SK-N-SH (cell line): ENCODE data around the gene TFG. TPM values are rescaled to one million over a fixed set of nuclear protein-coding genes. Genes with fewer than 3 reads are reported as not detected.

Source experiments
- CTCF ChIA-PET: fragments of 300-600, 350-600 bp; formaldehyde crosslinking; extraction: SDS; loops from one replicate; lab custom pipeline; 2021; lab: Yijun Ruan, JAX
- POLR2A ChIA-PET: fragments of 350-600 bp; sonication (Branson Sonifier 250); formaldehyde crosslinking; extraction: SDS; loops from one replicate; lab custom pipeline; 2020; ENCODE audit warnings: antibody characterized with exemption, inconsistent platforms; lab: Yijun Ruan, JAX
- DNase-seq: peaks from one replicate; pipeline ENCODE4 v3.0.0; 2012
- H2AFZ ChIP-seq: fragments of 200-600 bp; sonication (generic); 2 replicates; pipeline ENCODE4 v1.8.1; 2016; ENCODE audit warnings: antibody characterized with exemption, mild to moderate bottlenecking, low read depth
- H3F3A ChIP-seq: fragments of 200-600 bp; sonication (generic); replicated peaks from 2 replicates; pipeline ENCODE3; 2016; ENCODE audit warnings: antibody characterized with exemption, mild to moderate bottlenecking; ENCODE audit not compliant: insufficient read depth
- H3K27ac ChIP-seq, 2 experiments: fragments of 200-500 bp in 1 of 2; fragments of 200-600 bp in 1 of 2; sonication (Bioruptor generic) in 1 of 2; sonication (generic), shearing (Covaris generic) in 1 of 2; 2 replicates each; pipeline versions ENCODE4 v1.5.1 to v1.6.1; 2014 to 2016; ENCODE audit warnings: low read depth in 2 of 2, inconsistent platforms in 1 of 2, low read length in 1 of 2, mild to moderate bottlenecking in 1 of 2, mixed read lengths in 1 of 2
- H3K27me3 ChIP-seq: fragments of 200-600 bp; sonication (generic), shearing (Covaris generic); 2 replicates; pipeline ENCODE4 v1.6.1; 2016; ENCODE audit warnings: mixed run types; ENCODE audit not compliant: insufficient read depth
- H3K36me3 ChIP-seq, 2 experiments: fragments of 200-500 bp in 1 of 2; fragments of 200-600 bp in 1 of 2; sonication (Bioruptor generic) in 1 of 2; sonication (generic) in 1 of 2; replicated peaks in 1 of 2; 2 replicates each; pipeline versions ENCODE3 to v1.5.1; 2014 to 2016; ENCODE audit warnings: low read length in 1 of 2, mild to moderate bottlenecking in 1 of 2; ENCODE audit not compliant: insufficient read depth in 2 of 2, control insufficient read depth in 1 of 2
- H3K4me1 ChIP-seq, 2 experiments: fragments of 200-500 bp in 1 of 2; fragments of 200-600 bp in 1 of 2; sonication (Bioruptor generic) in 1 of 2; sonication (generic), shearing (Covaris generic) in 1 of 2; 2 replicates each; pipeline versions ENCODE4 v1.5.1 to v1.6.1; 2014 to 2016; ENCODE audit warnings: low read depth in 1 of 2, low read length in 1 of 2, mixed run types in 1 of 2; ENCODE audit not compliant: insufficient read depth in 2 of 2, control insufficient read depth in 1 of 2
- H3K4me2 ChIP-seq: fragments of 200-600 bp; sonication (generic), shearing (Covaris generic); 2 replicates; pipeline ENCODE4 v1.6.1; 2017; ENCODE audit warnings: mixed run types
- H3K4me3 ChIP-seq, 2 experiments: fragments of 200-500 bp in 1 of 2; fragments of 200-600 bp in 1 of 2; sonication (Bioruptor generic) in 1 of 2; sonication (generic), shearing (Covaris generic) in 1 of 2; 2 replicates each; pipeline versions ENCODE4 v1.5.1 to v1.8.1; 2014 to 2016; ENCODE audit warnings: low read depth in 2 of 2, inconsistent platforms in 1 of 2, low read length in 1 of 2, mild to moderate bottlenecking in 1 of 2, mixed read lengths in 1 of 2, moderate library complexity in 1 of 2
- H3K79me2 ChIP-seq: fragments of 200-600 bp; sonication (generic); 2 replicates; pipeline ENCODE4 v1.8.1; 2017; ENCODE audit warnings: mild to moderate bottlenecking; ENCODE audit not compliant: insufficient read depth
- H3K9ac ChIP-seq: fragments of 200-600 bp; sonication (generic); 2 replicates; pipeline ENCODE4 v1.6.1; 2017; ENCODE audit warnings: mixed run types
- H3K9me2 ChIP-seq: fragments of 200-600 bp; sonication (generic); 2 replicates; pipeline ENCODE4 v1.6.1; 2017; ENCODE audit warnings: mixed run types
- H3K9me3 ChIP-seq: fragments of 200-600 bp; sonication (generic); 2 replicates; pipeline ENCODE4 v1.6.1; 2017; ENCODE audit warnings: mixed run types, mild to moderate bottlenecking, moderate library complexity
- H4K20me1 ChIP-seq: fragments of 200-600 bp; sonication (generic); 2 replicates; pipeline ENCODE4 v1.6.1; 2017; ENCODE audit warnings: mild to moderate bottlenecking, mixed run types; ENCODE audit not compliant: insufficient read depth
- CHD2 ChIP-seq: fragments of 150-350 bp; IDR thresholded peaks from 2 replicates; pipeline ENCODE4 v1.6.1; 2018; ENCODE audit warnings: low read length; ENCODE audit not compliant: partially characterized antibody
- CTCF ChIP-seq: fragments of 200-600 bp; sonication (generic); IDR thresholded peaks from 2 replicates; pipeline ENCODE4 v1.6.1; 2017; ENCODE audit warnings: antibody characterized with exemption, mild to moderate bottlenecking, moderate library complexity
- EP300 ChIP-seq, 2 experiments: IDR thresholded peaks; 2 replicates each; pipeline versions ENCODE4 v1.4.0 to v1.6.1; 2012; ENCODE audit warnings: borderline replicate concordance in 1 of 2, low read depth in 1 of 2, low read length in 1 of 2
- EZH2phosphoT487 ChIP-seq: fragments of 200-600 bp; sonication (generic); IDR thresholded peaks from 2 replicates; pipeline ENCODE4 v1.6.1; 2017; ENCODE audit warnings: low read depth, mixed run types, mild to moderate bottlenecking, antibody characterized with exemption, moderate library complexity, borderline replicate concordance
- FOXJ3 ChIP-seq: sonication (generic); formaldehyde crosslinking; IDR thresholded peaks from 2 replicates; pipeline ENCODE4 v1.5.1; 2020; ENCODE audit warnings: mild to moderate bottlenecking, missing genetic modification reagents
- FOXM1 ChIP-seq: IDR thresholded peaks from 2 replicates; pipeline ENCODE4 v1.4.0; 2012; ENCODE audit warnings: low read depth, mild to moderate bottlenecking
- GABPA ChIP-seq: IDR thresholded peaks from 2 replicates; pipeline ENCODE4 v1.4.0; 2012; ENCODE audit warnings: low read depth, mild to moderate bottlenecking
- GATA2 ChIP-seq: sonication (generic); formaldehyde crosslinking; IDR thresholded peaks from 2 replicates; pipeline ENCODE4 v1.5.0; 2020; ENCODE audit warnings: mild to moderate bottlenecking, missing genetic modification reagents
- MEF2A ChIP-seq: IDR thresholded peaks from 2 replicates; pipeline ENCODE4 v1.4.0; 2012; ENCODE audit warnings: low read depth, borderline replicate concordance
- POLR2AphosphoS5 ChIP-seq: IDR thresholded peaks from 2 replicates; pipeline ENCODE4 v1.6.1; 2012; ENCODE audit warnings: low read depth, low read length
- RAD21 ChIP-seq: IDR thresholded peaks from 2 replicates; pipeline ENCODE4 v1.6.1; 2012; ENCODE audit warnings: mild to moderate bottlenecking, low read length
- REST ChIP-seq: IDR thresholded peaks from 2 replicates; pipeline ENCODE4 v1.6.1; 2012; ENCODE audit warnings: mild to moderate bottlenecking, low read depth, low read length, moderate library complexity
- RXRA ChIP-seq: IDR thresholded peaks from 2 replicates; pipeline ENCODE4 v1.4.0; 2012; ENCODE audit warnings: low read depth, mild to moderate bottlenecking, borderline replicate concordance
- TAF1 ChIP-seq: IDR thresholded peaks from 2 replicates; pipeline ENCODE4 v1.6.1; 2012; ENCODE audit warnings: low read depth, mild to moderate bottlenecking, low read length, moderate library complexity, borderline replicate concordance
- TCF12 ChIP-seq: IDR thresholded peaks from 2 replicates; pipeline ENCODE4 v1.4.0; 2012
- YY1 ChIP-seq: IDR thresholded peaks from 2 replicates; pipeline ENCODE4 v1.4.0; 2012; ENCODE audit warnings: low read depth, mild to moderate bottlenecking
- WGBS: methylation state at CpG from one replicate; pipeline ENCODE4 v1.1.6; 2017; ENCODE audit warnings: low lambda C conversion rate; 5-methylcytosine and 5-hydroxymethylcytosine counted together
- polyA plus RNA-seq, 3 experiments: library from polyadenylated mRNA; depleted of rRNA; stranded (reverse); fragments of >200 nt; gene quantifications; 2 replicates each; pipeline ENCODE4 v1.2.3, GENCODE V29; 2012
- TF ChIP-seq, protein P1 (sequence below): IDR thresholded peaks from 2 replicates; pipeline ENCODE4 v1.4.0; 2012; ENCODE audit warnings: low read depth, borderline replicate concordance
- TF ChIP-seq, protein P2 (sequence below): IDR thresholded peaks from 2 replicates; pipeline ENCODE4 v1.4.0; 2012; ENCODE audit warnings: low read depth

The TFG gene
- polyA plus RNA-seq, 1 of the 3 experiments (the other 2 are of a cell fraction): 83.1 TPM

- Histone ChIP-seq H3K27me3 (no peaks in the 10 kb centered on the region), H3K4me1 (peaks cover 0 to 11% of the 10 kb centered on the region in 2 experiments; a peak in 3 of 4 replicates), H3K9me2 (no peaks in the 10 kb centered on the region), H3K27ac (no peak overlapping the region), H3F3A (peaks cover 19% of the 10 kb centered on the region), H3K9ac (no peak overlapping the region), H3K79me2 (no peaks in the 10 kb centered on the region), H3K9me3 (no peaks in the 10 kb centered on the region), H3K4me3 (no peak overlapping the region), H4K20me1 (no peaks in the 10 kb centered on the region), H3K4me2 (no peak overlapping the region), H2AFZ (peak overlapping the region; percentile 56; the same call in 1 of the 2 replicates), H3K36me3 (no peaks in the 10 kb centered on the region)
- WGBS: 73% methylated on average over 4 of the region's 4 CpGs
- no peak for DNase-seq
- POLR2A ChIA-PET: no interaction called here
- TF ChIP-seq TCF12 (no peak), EZH2phosphoT487 (no peak), CTCF (no peak), GATA2 (CRISPR knock-in tag) (no peak), GABPA (no peak), POLR2AphosphoS5 (no peak), TAF1 (no peak), RAD21 (no peak)
- TF ChIP-seq, protein P1, sequence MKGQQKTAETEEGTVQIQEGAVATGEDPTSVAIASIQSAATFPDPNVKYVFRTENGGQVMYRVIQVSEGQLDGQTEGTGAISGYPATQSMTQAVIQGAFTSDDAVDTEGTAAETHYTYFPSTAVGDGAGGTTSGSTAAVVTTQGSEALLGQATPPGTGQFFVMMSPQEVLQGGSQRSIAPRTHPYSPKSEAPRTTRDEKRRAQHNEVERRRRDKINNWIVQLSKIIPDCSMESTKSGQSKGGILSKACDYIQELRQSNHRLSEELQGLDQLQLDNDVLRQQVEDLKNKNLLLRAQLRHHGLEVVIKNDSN: no peak
- TF ChIP-seq, protein P2, sequence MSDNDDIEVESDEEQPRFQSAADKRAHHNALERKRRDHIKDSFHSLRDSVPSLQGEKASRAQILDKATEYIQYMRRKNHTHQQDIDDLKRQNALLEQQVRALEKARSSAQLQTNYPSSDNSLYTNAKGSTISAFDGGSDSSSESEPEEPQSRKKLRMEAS: no peak
- CTCF ChIA-PET: interaction anchor here (0.9 kb wide), 1 partner anchor 113 kb away, joined by 3 read pairs; no protein-coding TSS in a partner anchor
Measured at GRCh38 chr3:100702082-100702979, 7.0 kb upstream of the TFG start.

DNA sequence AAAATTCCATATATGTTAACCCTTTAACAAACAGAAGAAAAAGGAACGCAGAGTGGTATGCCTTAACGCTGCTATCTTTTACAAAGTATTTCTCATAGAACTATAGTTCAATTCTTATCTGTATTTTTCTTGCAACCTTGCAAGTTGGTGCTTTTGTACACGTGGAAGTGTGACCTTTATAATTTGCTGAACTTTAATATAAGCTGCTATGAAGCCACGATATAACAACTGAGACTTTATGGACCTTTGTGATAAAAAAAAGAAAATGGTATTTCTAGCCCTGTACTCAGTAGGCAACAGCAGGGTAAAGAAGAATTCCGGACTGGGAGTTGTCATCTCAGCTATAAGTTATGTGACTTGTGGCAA is 6.3 kb upstream of the TFG start:
- Histone ChIP-seq H3F3A (peaks cover 19% of the 10 kb centered on the region), H3K27ac (no peak overlapping the region), H3K4me3 (no peak overlapping the region), H3K79me2 (no peaks in the 10 kb centered on the region), H3K9me3 (no peaks in the 10 kb centered on the region), H3K36me3 (no peaks in the 10 kb centered on the region), H3K9me2 (no peaks in the 10 kb centered on the region), H3K27me3 (no peaks in the 10 kb centered on the region), H2AFZ (no peak overlapping the region), H3K4me2 (no peak overlapping the region), H4K20me1 (no peaks in the 10 kb centered on the region), H3K9ac (no peak overlapping the region), H3K4me1 (peaks cover 0 to 11% of the 10 kb centered on the region in 2 experiments; a peak in 2 of 4 replicates)
- 75% methylated on average over 5 of the region's 5 CpGs for whole genome bisulfite sequencing
- ChIA-PET CTCF (interaction anchor here (0.9 kb wide), 1 partner anchor 114 kb away, joined by 3 read pairs; no protein-coding TSS in a partner anchor), POLR2A (interaction anchor here (0.6 kb wide), 1 partner anchor 942 kb away, joined by 3 read pairs; no protein-coding TSS in a partner anchor)
- no peak for DNase-seq
- no peak for TF ChIP-seq YY1
- no peak for TF ChIP-seq FOXM1
- no peak for TF ChIP-seq RXRA
- TF ChIP-seq, protein P2: no peak
- TF ChIP-seq CHD2: no peak
- no peak for TF ChIP-seq MEF2A
- no peak for TF ChIP-seq FOXJ3 (CRISPR knock-in tag)
- TF ChIP-seq EP300 (IDR thresholded peaks at IDR 0.05; ENCODE audit: borderline replicate concordance in 1 of 2, low read depth in 1 of 2, low read length in 1 of 2): no peak
- TF ChIP-seq REST: no peak
